RCC 7860 (cell line): ENCODE data around the gene NUP153.

Experiments
- DNase-seq: peaks from one replicate; pipeline ENCODE4 v3.0.0-alpha.2; 2015; ENCODE audit warnings: low spot score
- FAIRE-seq: peaks from 2 replicates; lab custom pipeline; 2012; peaks lifted over from hg19 to GRCh38; lab: Jason Lieb, UNC

NUP153 gene

GRCh38 chr6:17574866-17575560 lies 131.7 kb downstream of the NUP153 start:
- FAIRE-seq (no peak), DNase-seq (no peak)

GRCh38 chr6:17565399-17565798 lies 141.3 kb downstream of the NUP153 start:
- FAIRE-seq (no peak), DNase-seq (no peak)
